WTC11 (cell line): ENCODE results near the gene NR5A1. TPM values are rescaled to one million over a fixed set of nuclear protein-coding genes. Genes with fewer than 3 reads are reported as not detected.

Source experiments
- ATAC-seq: fragments of 200-7000 bp; cut with Tn5 transposase; 2 replicates; pipeline ENCODE4 v1.10.0; 2021; ENCODE audit warnings: mild to moderate bottlenecking, moderate library complexity
- CTCF ChIA-PET: fragments of 300-600 bp; sonication (Branson Sonifier 250); formaldehyde crosslinking; loops from one replicate; lab custom pipeline; 2021; ENCODE audit warnings: antibody characterized with exemption; lab: Charles Lee
- POLR2A ChIA-PET: fragments of 350-600 bp; sonication (Branson Sonifier 250); formaldehyde crosslinking; loops from one replicate; lab custom pipeline; 2021; ENCODE audit warnings: antibody characterized with exemption; lab: Charles Lee
- DNase-seq: peaks from one replicate; pipeline ENCODE4 v3.0.0; 2021; ENCODE audit warnings: low spot score
- H3K27ac Mint-ChIP-seq: 2 replicates; pipeline ENCODE4 v1.8.0; 2021; ENCODE audit warnings: mixed read lengths
- H3K27me3 Mint-ChIP-seq: 2 replicates; pipeline ENCODE4 v1.8.0; 2021; ENCODE audit warnings: low read depth, mild to moderate bottlenecking, moderate library complexity, mixed read lengths
- H3K36me3 Mint-ChIP-seq: 2 replicates; pipeline ENCODE4 v1.8.0; 2021; ENCODE audit warnings: mixed read lengths
- H3K4me1 Mint-ChIP-seq: 2 replicates; pipeline ENCODE4 v1.8.0; 2022; ENCODE audit warnings: mixed read lengths
- H3K4me3 Mint-ChIP-seq: 2 replicates; pipeline ENCODE4 v1.8.0; 2021; ENCODE audit warnings: mild to moderate bottlenecking, moderate library complexity, mixed read lengths
- H3K9me3 Mint-ChIP-seq: 2 replicates; pipeline ENCODE4 v1.8.0; 2021; ENCODE audit warnings: mixed read lengths
- ATF1 ChIP-seq: sonication (generic); formaldehyde crosslinking; IDR thresholded peaks from 2 replicates; pipeline ENCODE4 v1.8.1; 2023; ENCODE audit warnings: mild to moderate bottlenecking, moderate library complexity, missing genetic modification reagents
- ATF2 ChIP-seq: sonication (generic); formaldehyde crosslinking; IDR thresholded peaks from 2 replicates; pipeline ENCODE4 v1.8.1; 2022; ENCODE audit warnings: low read depth, missing genetic modification reagents, borderline replicate concordance
- ATF6 ChIP-seq: sonication (generic); formaldehyde crosslinking; IDR thresholded peaks from 2 replicates; pipeline ENCODE4 v1.8.1; 2023; ENCODE audit warnings: mild to moderate bottlenecking, missing genetic modification reagents
- FOXJ3 ChIP-seq: sonication (generic); formaldehyde crosslinking; IDR thresholded peaks from 2 replicates; pipeline ENCODE4 v1.9.0; 2021; ENCODE audit warnings: missing genetic modification reagents, mild to moderate bottlenecking, borderline replicate concordance
- FOXP1 ChIP-seq: sonication (generic); formaldehyde crosslinking; IDR thresholded peaks from 2 replicates; pipeline ENCODE4 v1.8.0; 2022; ENCODE audit warnings: missing genetic modification reagents, mild to moderate bottlenecking, moderate library complexity, borderline replicate concordance
- MXD4 ChIP-seq: fragments of 250-450 bp; sonication (Bioruptor Pico); IDR thresholded peaks from 2 replicates; pipeline ENCODE4 v1.8.0; 2021; ENCODE audit warnings: mild to moderate bottlenecking, moderate library complexity, borderline replicate concordance
- SOX15 ChIP-seq: fragments of 250-450 bp; sonication (Bioruptor Pico); IDR thresholded peaks from 2 replicates; pipeline ENCODE4 v1.9.0; 2021; ENCODE audit warnings: mild to moderate bottlenecking
- ZBTB43 ChIP-seq: sonication (generic); formaldehyde crosslinking; IDR thresholded peaks from 2 replicates; pipeline ENCODE4 v1.8.1; 2023; ENCODE audit warnings: mild to moderate bottlenecking, missing genetic modification reagents
- ZNF121 ChIP-seq: sonication (generic); formaldehyde crosslinking; IDR thresholded peaks from 2 replicates; pipeline ENCODE4 v1.8.0; 2023; ENCODE audit warnings: missing genetic modification reagents
- ZNF317 ChIP-seq: sonication (generic); formaldehyde crosslinking; IDR thresholded peaks from 2 replicates; pipeline ENCODE4 v1.8.1; 2023; ENCODE audit warnings: low read depth, mild to moderate bottlenecking, moderate library complexity, missing genetic modification reagents, borderline replicate concordance
- ZNF532 ChIP-seq: fragments of 250-450 bp; sonication (Bioruptor Pico); IDR thresholded peaks from 2 replicates; pipeline ENCODE4 v1.9.0; 2021; ENCODE audit warnings: mild to moderate bottlenecking, borderline replicate concordance
- total RNA-seq: library from RNA; stranded (reverse); gene quantifications from 3 replicates; pipeline ENCODE4 v1.2.3, GENCODE V29; 2021
- TF ChIP-seq, protein P1 (sequence below): fragments of 200-600 bp; IDR thresholded peaks from 2 replicates; pipeline ENCODE4 v1.8.0; 2022; ENCODE audit warnings: antibody characterized with exemption
- TF ChIP-seq, protein P2 (sequence below): sonication (generic); formaldehyde crosslinking; conservative IDR thresholded peaks from 2 replicates; pipeline ENCODE4 v1.8.1; 2022; ENCODE audit warnings: mild to moderate bottlenecking, missing genetic modification reagents

The NR5A1 gene
- total RNA-seq, 1 experiment from 2014 or later: 0.77 TPM

DNA sequence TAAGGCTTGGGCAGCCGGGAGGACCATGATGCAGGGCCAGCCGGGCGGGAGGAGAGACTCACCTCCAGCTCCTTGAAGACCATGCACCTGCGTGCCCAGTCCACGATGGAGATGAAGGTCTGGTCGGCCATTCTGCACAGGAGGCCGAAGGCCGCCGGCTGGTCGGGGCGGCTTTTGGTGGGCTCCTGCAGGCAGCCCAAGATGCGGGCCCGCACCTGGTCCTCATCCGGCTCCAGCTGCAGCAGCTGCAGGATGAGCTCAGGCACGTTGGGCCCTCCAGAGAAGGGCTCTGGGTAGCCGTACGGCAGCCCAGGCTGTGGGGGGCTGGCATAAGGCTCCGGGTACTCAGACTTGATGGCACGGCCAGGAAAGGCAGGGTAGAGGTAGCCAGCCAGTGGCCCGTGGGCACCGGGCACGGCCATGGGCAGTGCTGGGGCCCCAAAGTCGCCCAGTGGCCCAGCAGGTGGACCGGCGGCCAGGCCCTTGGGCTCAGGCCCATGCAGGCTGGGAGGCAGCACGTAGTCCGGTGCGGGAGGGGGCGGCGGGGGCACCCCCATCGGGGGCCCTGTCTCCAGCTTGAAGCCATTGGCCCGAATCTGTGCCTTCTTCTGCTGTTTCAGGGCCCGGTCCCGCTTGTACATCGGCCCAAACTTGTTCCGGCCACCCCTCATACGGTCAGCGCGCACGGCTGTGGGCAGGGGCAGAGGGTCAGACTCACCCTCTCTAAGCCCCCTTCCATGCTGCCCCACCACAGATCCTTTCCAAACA lies 7.0 kb downstream of the NR5A1 start:
- Mint-ChIP-seq H3K36me3 (0 out of 2 replicates have a peak, but pooled peaks cover 4% of the 10 kb centered on the region), H3K4me3 (no peak overlapping the region)

GRCh38 chr9:124499216-124499615 lies 8.0 kb downstream of the NR5A1 start:
- no peak overlapping the region for H3K27ac Mint-ChIP-seq
- CTCF ChIA-PET: no interaction called here
- TF ChIP-seq ZBTB43 (CRISPR knock-in tag) (no peak), ZNF317 (no peak), ZNF121 (CRISPR knock-in tag) (no peak), FOXJ3 (CRISPR knock-in tag) (no peak), ATF2 (no peak), ATF6 (CRISPR knock-in tag) (no peak), SOX15 (no peak), ATF1 (no peak), MXD4 (CRISPR knock-in tag) (no peak), FOXP1 (CRISPR knock-in tag) (no peak), ZNF532 (CRISPR knock-in tag) (no peak)
- TF ChIP-seq, protein P1, sequence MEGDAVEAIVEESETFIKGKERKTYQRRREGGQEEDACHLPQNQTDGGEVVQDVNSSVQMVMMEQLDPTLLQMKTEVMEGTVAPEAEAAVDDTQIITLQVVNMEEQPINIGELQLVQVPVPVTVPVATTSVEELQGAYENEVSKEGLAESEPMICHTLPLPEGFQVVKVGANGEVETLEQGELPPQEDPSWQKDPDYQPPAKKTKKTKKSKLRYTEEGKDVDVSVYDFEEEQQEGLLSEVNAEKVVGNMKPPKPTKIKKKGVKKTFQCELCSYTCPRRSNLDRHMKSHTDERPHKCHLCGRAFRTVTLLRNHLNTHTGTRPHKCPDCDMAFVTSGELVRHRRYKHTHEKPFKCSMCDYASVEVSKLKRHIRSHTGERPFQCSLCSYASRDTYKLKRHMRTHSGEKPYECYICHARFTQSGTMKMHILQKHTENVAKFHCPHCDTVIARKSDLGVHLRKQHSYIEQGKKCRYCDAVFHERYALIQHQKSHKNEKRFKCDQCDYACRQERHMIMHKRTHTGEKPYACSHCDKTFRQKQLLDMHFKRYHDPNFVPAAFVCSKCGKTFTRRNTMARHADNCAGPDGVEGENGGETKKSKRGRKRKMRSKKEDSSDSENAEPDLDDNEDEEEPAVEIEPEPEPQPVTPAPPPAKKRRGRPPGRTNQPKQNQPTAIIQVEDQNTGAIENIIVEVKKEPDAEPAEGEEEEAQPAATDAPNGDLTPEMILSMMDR: no peak
- POLR2A ChIA-PET: no interaction called here
- H3K36me3 Mint-ChIP-seq: 0 out of 2 replicates have a peak, but pooled peaks cover 4% of the 10 kb centered on the region
- peaks cover 39% of the 10 kb centered on the region for H3K27me3 Mint-ChIP-seq
- DNase-seq: no peak
- peaks cover 8% of the 10 kb centered on the region for H3K4me1 Mint-ChIP-seq
- H3K9me3 Mint-ChIP-seq: no peaks in the 10 kb centered on the region
- ATAC-seq: no peak
- no peak overlapping the region for H3K4me3 Mint-ChIP-seq

More for the DNA sequence above, 7.0 kb downstream of the NR5A1 start:
- CTCF ChIA-PET: interaction anchor here (1.2 kb wide), 1 partner anchor 353 kb away, joined by 4 read pairs; the partner anchor contains the start of gene WDR38
- Mint-ChIP-seq H3K4me1 (peaks cover 8% of the 10 kb centered on the region), H3K27ac (no peak overlapping the region), H3K9me3 (no peaks in the 10 kb centered on the region), H3K27me3 (peaks cover 44% of the 10 kb centered on the region)
- TF ChIP-seq, protein P2, sequence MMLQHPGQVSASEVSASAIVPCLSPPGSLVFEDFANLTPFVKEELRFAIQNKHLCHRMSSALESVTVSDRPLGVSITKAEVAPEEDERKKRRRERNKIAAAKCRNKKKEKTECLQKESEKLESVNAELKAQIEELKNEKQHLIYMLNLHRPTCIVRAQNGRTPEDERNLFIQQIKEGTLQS (CRISPR knock-in tag): no peak
- no peak for ATAC-seq
- DNase-seq: no peak
- POLR2A ChIA-PET: interaction anchor here (1.2 kb wide), 1 partner anchor 22 kb away, joined by 3 read pairs; no protein-coding TSS in a partner anchor
